Activated naive CD8-positive, alpha-beta T cell treated with anti-CD3 and anti-CD28 coated beads for 36 hours (primary cell): ENCODE results near the gene TRAF4. TPM values are rescaled to one million over a fixed set of nuclear protein-coding genes. Genes with fewer than 3 reads are reported as not detected.
A peak's percentile ranks its signal among the peaks of the same experiment; 100 is the strongest.
"Not testable (repeated sequence)": the region's sequence is repeated elsewhere in the genome, so short reads cannot be mapped to it uniquely, and the experiment has no call there.

Experiments
- DNase-seq: peaks from one replicate; pipeline ENCODE4 v3.0.0; 2021
- H3K27ac Mint-ChIP-seq: one replicate; pipeline ENCODE4 v1.8.0; 2022; ENCODE audit warnings: mild to moderate bottlenecking, moderate library complexity, mixed read lengths
- H3K27me3 Mint-ChIP-seq: one replicate; pipeline ENCODE4 v1.8.0; 2022; ENCODE audit warnings: mild to moderate bottlenecking, mixed read lengths
- H3K36me3 Mint-ChIP-seq: one replicate; pipeline ENCODE4 v1.8.0; 2021; ENCODE audit warnings: mild to moderate bottlenecking, mixed read lengths
- H3K4me1 Mint-ChIP-seq: one replicate; pipeline ENCODE4 v1.8.0; 2021; ENCODE audit warnings: mixed read lengths
- H3K4me3 Mint-ChIP-seq: one replicate; pipeline ENCODE4 v1.8.0; 2022; ENCODE audit warnings: mild to moderate bottlenecking, moderate library complexity, mixed read lengths
- H3K9me3 Mint-ChIP-seq: one replicate; pipeline ENCODE4 v1.8.0; 2022; ENCODE audit warnings: mixed read lengths
- total RNA-seq, 2 experiments: library from RNA; stranded (reverse); gene quantifications; one replicate each; pipeline ENCODE4 v1.2.3, GENCODE V29; 2021

Gene TRAF4
- total RNA-seq, 2 experiments from 2014 or later = 219 to 221 TPM

- no peak for DNase-seq
- Mint-ChIP-seq H3K36me3 (peaks cover 46% of the 10 kb centered on the region), H3K4me1 (peaks cover 27% of the 10 kb centered on the region), H3K9me3 (peaks cover 3% of the 10 kb centered on the region), H3K27ac (no peak overlapping the region), H3K27me3 (no peaks in the 10 kb centered on the region), H3K4me3 (no peak overlapping the region)
These were observed 8.5 kb upstream of the TRAF4 start for GRCh38 chr17:28735242-28735722.

DNA sequence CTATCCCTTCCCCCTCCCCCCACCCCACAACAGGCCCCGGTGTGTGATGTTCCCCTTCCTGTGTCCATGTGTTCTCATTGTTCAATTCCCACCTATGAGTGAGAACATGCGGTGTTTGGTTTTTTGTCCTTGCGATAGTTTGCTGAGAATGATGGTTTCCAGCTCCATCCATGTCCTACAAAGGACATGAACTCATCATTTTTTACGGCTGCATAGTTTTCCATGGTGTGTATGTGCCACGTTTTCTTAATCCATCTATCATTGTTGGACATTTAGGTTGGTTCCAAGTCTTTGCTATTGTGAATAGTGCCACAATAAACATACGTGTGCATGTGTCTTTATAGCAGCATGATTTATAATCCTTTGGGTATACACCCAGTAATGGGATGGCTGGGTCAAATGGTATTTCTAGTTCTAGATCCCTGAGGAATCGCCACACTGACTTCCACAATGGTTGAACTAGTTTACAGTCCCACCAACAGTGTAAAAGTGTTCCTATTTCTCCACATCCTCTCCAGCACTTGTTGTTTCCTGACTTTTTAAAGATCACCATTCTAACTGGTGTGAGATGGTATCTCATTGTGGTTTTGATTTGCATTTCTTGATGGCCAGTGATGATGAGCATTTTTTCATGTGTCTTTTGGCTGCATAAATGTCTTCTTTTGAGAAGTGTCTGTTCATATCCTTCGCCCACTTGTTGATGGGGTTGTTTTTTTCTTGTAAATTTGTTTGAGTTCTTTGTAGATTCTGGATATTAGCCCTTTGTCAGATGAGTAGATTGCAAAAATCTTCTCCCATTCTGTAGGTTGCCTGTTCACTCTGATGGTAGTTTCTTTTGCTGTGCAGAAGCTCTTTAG is 7.7 kb upstream of the TRAF4 start:
- H3K27ac Mint-ChIP-seq, DNase-seq, H3K27me3 Mint-ChIP-seq, H3K9me3 Mint-ChIP-seq, H3K4me3 Mint-ChIP-seq: not testable (repeated sequence)
- Mint-ChIP-seq H3K36me3 (peaks cover 55% of the 10 kb centered on the region), H3K4me1 (peaks cover 32% of the 10 kb centered on the region)

DNA sequence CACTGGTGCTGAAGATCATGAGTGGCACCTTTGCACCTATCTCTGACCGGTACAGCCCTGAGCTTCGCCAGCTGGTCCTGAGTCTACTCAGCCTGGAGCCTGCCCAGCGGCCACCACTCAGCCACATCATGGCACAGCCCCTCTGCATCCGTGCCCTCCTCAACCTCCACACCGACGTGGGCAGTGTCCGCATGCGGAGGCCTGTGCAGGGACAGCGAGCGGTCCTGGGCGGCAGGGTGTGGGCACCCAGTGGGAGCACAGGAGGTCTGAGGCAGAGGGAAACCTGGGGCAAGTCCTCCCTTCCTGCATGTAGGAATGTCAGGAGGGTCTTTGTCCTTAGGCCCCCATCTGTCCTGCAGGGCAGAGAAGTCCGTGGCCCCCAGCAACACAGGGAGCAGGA is 6.5 kb upstream of the TRAF4 start:
- Mint-ChIP-seq H3K36me3 (peaks cover 64% of the 10 kb centered on the region), H3K4me3 (no peak overlapping the region), H3K27ac (no peak overlapping the region), H3K27me3 (no peaks in the 10 kb centered on the region), H3K9me3 (peaks cover 4% of the 10 kb centered on the region), H3K4me1 (peaks cover 42% of the 10 kb centered on the region)
- no peak for DNase-seq

- Mint-ChIP-seq H3K36me3 (peaks cover 64% of the 10 kb centered on the region), H3K9me3 (peaks cover 4% of the 10 kb centered on the region), H3K4me3 (peak overlapping the region; percentile 53), H3K27me3 (no peaks in the 10 kb centered on the region), H3K4me1 (peaks cover 40% of the 10 kb centered on the region), H3K27ac (peak overlapping the region; percentile 81)
- DNase-seq = no peak
These were observed 5.8 kb upstream of the TRAF4 start for GRCh38 chr17:28737770-28738679.

GRCh38 chr17:28738680-28739384 is 5.0 kb upstream of the TRAF4 start:
- peaks cover 35% of the 10 kb centered on the region for H3K4me1 Mint-ChIP-seq
- peaks cover 64% of the 10 kb centered on the region for H3K36me3 Mint-ChIP-seq
- peak overlapping the region; percentile 69 for H3K4me3 Mint-ChIP-seq
- no peaks in the 10 kb centered on the region for H3K27me3 Mint-ChIP-seq
- DNase-seq = peak; percentile 77
- H3K27ac Mint-ChIP-seq = peak overlapping the region; percentile 81
- H3K9me3 Mint-ChIP-seq = peaks cover 4% of the 10 kb centered on the region

DNA sequence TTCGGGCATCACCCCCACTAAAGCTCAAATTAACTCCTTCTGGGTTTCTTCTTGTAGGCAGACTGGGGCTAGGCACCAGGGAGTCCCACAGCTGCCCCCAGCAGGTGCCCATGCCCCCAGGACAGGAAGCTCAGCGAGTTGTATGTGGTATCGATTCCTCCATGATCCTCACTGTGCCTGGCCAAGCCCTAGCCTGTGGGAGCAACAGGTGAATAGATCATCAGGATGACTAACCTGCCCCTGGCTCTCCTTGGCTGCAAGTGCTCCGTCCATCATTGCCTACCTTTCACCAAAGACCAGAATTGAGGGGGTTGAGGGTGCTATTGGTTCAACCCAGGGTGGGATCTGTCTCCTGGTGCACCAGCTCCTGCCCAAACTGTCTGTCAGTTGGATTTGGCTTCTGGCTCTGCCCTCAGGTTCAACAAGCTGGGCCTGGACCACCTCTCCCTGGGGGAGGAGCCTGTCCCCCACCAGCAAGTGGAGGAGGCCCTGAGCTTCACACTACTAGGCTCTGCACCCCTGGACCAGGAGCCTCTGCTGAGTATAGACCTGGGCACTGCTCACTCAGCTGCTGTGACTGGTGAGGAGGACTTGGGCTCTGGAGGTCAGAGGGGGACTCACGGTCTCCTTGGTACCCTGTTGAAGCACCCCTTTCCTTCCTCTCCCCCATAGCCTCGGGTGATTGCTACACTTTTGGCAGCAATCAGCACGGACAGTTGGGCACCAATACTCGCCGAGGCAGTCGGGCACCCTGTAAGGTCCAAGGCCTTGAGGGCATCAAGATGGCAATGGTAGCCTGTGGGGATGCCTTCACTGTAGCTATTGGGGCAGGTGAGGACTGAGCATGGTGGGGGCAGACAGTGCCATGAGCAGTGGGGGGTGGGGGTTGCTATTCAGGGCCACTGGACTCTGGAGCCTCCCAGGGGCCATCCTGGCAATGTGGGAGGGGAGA is 3.1 kb upstream of the TRAF4 start:
- H3K36me3 Mint-ChIP-seq = peaks cover 67% of the 10 kb centered on the region
- DNase-seq = no peak
- no peaks in the 10 kb centered on the region for H3K27me3 Mint-ChIP-seq
- H3K27ac Mint-ChIP-seq = peak overlapping the region; percentile 54
- H3K4me3 Mint-ChIP-seq = no peak overlapping the region
- peaks cover 33% of the 10 kb centered on the region for H3K4me1 Mint-ChIP-seq
- peaks cover 4% of the 10 kb centered on the region for H3K9me3 Mint-ChIP-seq

GRCh38 chr17:28741358-28742349 is 2.2 kb upstream of the TRAF4 start:
- peaks cover 4% of the 10 kb centered on the region for H3K9me3 Mint-ChIP-seq
- DNase-seq = no peak
- peak overlapping the region; percentile 54 for H3K27ac Mint-ChIP-seq
- peaks cover 35% of the 10 kb centered on the region for H3K4me1 Mint-ChIP-seq
- H3K36me3 Mint-ChIP-seq = peaks cover 69% of the 10 kb centered on the region
- no peaks in the 10 kb centered on the region for H3K27me3 Mint-ChIP-seq
- peak overlapping the region; percentile 81 for H3K4me3 Mint-ChIP-seq

DNA sequence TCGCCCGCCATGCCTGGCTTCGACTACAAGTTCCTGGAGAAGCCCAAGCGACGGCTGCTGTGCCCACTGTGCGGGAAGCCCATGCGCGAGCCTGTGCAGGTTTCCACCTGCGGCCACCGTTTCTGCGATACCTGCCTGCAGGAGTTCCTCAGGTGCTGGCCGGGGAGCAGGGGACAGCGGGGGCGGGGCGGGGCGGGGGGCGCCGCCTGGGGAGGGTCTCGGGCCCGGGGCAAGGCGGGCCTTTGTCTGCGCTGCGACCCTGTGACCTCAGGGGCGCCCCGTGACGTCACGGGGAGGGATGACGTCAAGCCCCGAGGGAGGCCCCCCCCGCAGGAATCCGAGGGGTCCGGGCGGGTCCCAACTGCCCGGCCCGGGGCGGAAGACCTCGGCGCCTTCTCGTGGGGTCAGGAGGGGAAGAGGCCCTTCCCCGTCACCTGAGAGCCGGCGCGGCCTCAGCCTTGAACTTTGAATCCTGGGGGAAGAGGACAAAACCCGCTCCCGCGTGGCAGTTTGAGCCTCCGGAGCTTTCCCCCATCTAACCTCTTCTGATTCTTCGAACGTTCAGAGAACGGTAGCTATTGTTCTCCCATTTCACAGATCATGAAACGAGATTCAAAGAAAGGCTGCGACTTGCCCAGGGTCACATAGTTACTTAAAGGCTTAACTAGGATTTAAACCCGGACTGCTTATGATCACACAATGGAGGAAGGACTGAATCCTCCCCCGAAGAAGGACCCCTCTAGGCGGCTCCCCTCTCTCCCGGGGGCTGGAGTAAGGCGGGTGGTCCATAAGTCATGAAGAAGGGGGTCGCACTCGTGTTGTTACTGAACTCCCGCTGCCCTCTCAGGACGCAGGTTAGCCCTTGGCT is 527 bp downstream of the TRAF4 start:
- peaks cover 40% of the 10 kb centered on the region for H3K4me1 Mint-ChIP-seq
- no peaks in the 10 kb centered on the region for H3K27me3 Mint-ChIP-seq
- peak; percentile 65 for DNase-seq
- H3K36me3 Mint-ChIP-seq = peaks cover 64% of the 10 kb centered on the region
- H3K27ac Mint-ChIP-seq = peak overlapping the region; percentile 92
- H3K4me3 Mint-ChIP-seq = peak overlapping the region; percentile 92
- peaks cover 4% of the 10 kb centered on the region for H3K9me3 Mint-ChIP-seq

DNA sequence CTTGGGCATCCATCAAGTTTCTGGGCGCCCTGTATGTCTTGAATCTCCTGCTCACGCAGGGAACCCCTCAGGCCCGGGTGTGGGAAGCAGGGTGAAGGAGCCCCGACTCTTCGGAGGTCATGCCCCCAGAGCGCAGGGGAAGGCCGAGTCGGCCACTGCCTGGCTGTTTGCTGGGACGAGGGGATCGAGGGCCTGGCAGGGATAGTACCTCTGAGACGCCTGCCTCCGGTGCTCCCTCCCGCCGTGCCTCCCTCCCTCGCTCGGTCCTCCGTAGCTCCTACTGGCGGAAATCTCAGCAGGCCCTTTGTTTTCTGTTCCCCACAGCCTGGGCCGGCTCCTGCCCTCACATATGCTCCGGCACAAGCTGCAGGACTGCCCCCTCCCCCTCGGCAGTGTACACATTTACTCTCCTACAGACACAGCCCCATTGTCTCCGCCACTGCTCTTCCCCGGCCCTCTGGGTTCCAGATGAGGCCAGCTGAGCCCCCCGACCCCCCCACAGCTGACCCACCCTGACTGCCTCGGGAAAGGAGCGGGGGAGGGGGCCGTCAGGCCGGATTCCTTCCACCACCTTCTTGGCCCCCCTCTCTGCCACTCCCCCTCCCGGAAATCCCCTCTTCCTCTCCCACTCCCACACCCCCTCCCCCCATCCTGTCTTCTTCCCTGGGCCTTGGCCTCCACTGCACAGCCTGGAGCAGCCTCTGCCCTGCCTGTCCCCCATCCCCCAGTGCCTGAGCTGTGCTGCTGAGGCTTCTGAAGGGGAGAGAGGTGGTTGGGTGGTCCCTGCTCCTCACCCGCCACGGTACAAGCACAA is 1.4 kb downstream of the TRAF4 start:
- H3K36me3 Mint-ChIP-seq = peaks cover 58% of the 10 kb centered on the region
- peaks cover 39% of the 10 kb centered on the region for H3K4me1 Mint-ChIP-seq
- H3K4me3 Mint-ChIP-seq = peak overlapping the region; percentile 92
- H3K9me3 Mint-ChIP-seq = peaks cover 1% of the 10 kb centered on the region
- no peaks in the 10 kb centered on the region for H3K27me3 Mint-ChIP-seq
- DNase-seq = peak; percentile 46
- H3K27ac Mint-ChIP-seq = peak overlapping the region; percentile 92

GRCh38 chr17:28745786-28746411 is 2.1 kb downstream of the TRAF4 start:
- H3K9me3 Mint-ChIP-seq = peaks cover 1% of the 10 kb centered on the region
- H3K27me3 Mint-ChIP-seq = no peaks in the 10 kb centered on the region
- H3K4me1 Mint-ChIP-seq = peaks cover 41% of the 10 kb centered on the region
- peaks cover 58% of the 10 kb centered on the region for H3K36me3 Mint-ChIP-seq
- DNase-seq = no peak
- H3K27ac Mint-ChIP-seq = peak overlapping the region; percentile 92
- peak overlapping the region; percentile 92 for H3K4me3 Mint-ChIP-seq

GRCh38 chr17:28746611-28747050 is 2.8 kb downstream of the TRAF4 start:
- DNase-seq = no peak
- peak overlapping the region; percentile 92 for H3K4me3 Mint-ChIP-seq
- H3K27me3 Mint-ChIP-seq = no peaks in the 10 kb centered on the region
- H3K27ac Mint-ChIP-seq = peak overlapping the region; percentile 92
- peaks cover 57% of the 10 kb centered on the region for H3K36me3 Mint-ChIP-seq
- H3K4me1 Mint-ChIP-seq = peaks cover 36% of the 10 kb centered on the region
- no peaks in the 10 kb centered on the region for H3K9me3 Mint-ChIP-seq
